GM18868 (cell line): ENCODE results near the gene IL1RAPL2.
"Not testable (repeated sequence)": the region's sequence is repeated elsewhere in the genome, so short reads cannot be mapped to it uniquely, and the experiment has no call there.

Experiments used
- ATAC-seq: cut with Tn5 transposase; IDR thresholded peaks from one replicate; pipeline ENCODE4 v1.9.1; 2021; ENCODE audit warnings: mild to moderate bottlenecking, moderate library complexity; ENCODE audit not compliant: unreplicated experiment

Gene IL1RAPL2

DNA sequence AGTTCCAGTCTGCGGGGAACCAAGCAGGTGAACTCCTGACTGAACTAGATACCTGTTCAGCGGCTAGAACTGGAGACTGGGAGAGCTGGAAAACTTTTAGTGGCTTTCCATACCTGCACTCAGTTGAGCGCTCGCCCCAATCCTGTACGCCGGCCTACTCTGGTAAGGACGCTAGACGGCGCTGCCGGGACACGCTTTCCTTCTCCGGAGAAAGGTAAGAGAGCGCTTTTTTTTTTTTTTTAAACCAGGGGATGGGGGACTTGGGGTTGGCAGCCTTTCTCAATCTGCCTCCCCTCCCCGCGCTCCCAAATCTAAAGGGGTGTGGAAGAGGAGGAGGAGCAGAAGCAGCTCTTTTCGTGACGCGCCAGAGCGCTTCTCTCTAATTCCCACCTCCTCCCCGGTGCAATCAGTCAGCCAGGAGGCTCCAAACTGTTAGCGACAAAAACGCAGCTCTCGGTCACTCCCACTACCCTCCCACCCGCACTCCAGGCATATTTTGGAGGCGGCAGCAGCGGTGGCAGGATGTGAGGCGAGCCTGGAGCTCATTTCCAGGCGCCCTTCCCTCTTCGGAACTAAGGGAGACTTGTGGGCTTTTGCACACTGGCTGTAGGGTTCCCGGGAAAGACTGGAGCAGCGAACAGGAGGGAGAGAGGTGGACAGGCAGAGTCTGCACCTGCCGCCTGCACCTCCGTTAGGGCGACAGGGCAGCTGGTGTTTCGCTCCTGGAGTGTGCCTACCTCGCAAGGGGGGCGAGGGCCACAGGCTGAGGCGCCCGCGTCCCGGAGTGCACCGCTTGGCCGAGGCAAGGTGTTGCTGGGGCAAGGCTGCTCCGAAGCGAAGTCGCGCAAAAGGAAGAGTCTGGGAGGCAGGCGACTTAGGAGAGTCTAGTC lies at the start of gene IL1RAPL2:
Gene IL1RAPL2, plus strand, starts transcription at position 409 of the 890 bp plus-strand sequence.
- ATAC-seq, result no peak

DNA sequence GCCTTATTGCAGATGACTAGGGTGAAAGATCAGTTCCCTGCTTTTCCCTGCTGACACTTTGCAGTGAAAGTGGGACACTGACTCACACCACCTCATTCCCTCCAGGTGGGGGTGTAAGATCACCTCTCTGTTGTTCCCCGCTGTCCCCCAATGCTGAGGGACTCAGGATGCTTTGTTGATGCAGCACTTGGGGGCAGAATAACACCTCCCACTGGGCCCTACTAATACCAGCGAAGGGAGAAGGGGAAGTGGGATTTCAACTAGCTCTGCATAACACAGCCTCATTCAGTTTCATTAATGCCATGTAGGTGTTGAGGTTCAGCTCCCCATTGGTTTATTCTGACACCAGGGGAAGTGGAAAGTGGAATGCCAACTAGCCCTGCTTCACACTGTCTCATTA lies 43.6 kb upstream of the IL1RAPL2 start:
- no peak for ATAC-seq

DNA sequence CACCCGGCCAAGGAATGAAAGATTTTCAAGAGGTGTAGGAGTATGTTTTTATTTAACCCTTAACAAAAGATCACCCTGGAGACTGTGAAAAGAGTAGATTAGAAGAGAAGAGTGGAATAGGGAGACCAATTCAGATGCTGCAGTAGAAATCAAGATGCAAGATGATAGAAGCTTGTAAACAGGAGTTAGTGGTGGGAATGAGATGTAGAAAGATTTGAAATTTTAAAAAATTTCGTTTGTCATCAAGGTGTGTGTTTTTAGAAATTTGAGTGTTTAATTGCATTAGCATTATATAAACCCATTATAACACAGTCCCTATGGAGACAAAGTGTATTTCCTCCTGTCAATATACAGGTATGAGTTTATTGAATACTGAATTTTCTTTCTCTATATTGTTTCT lies 42.1 kb upstream of the IL1RAPL2 start:
- ATAC-seq, result no peak

DNA sequence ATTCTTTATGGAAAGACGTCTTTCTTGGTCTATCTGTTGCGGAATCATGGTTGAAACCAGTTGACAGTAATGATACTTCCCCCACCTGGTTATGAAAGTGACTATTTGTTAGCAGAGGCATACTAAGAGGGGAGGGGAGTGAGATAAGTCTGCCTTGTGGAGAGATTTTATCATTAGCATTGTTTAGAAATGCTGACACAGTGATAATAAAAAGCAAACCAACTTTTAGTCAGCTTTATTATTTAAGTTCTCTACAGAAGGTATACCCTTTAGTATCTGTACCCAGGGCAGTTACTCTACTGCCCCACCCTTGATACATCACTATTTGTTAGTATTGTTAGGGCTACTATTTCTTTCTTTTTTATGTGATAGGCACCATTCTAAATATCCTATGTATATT lies 26.9 kb upstream of the IL1RAPL2 start:
- ATAC-seq, result no peak

DNA sequence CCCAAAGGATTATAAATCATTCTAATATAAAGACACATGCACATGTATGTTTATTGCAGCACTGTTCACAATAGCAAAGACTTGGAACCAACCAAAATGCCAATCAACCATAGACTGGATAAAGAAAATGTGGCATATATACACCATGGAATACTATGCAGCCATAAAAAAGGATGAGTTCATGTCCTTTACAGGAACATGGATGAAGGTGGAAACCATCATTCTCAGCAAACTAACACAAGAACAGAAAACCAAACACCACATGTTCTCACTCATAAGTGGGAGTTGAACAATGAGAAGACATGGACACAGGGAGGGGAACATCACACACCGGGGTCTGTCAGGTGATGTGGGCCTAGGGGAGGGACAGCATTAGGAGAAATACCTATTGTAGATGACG lies 23.6 kb upstream of the IL1RAPL2 start:
- not testable (repeated sequence) for ATAC-seq

DNA sequence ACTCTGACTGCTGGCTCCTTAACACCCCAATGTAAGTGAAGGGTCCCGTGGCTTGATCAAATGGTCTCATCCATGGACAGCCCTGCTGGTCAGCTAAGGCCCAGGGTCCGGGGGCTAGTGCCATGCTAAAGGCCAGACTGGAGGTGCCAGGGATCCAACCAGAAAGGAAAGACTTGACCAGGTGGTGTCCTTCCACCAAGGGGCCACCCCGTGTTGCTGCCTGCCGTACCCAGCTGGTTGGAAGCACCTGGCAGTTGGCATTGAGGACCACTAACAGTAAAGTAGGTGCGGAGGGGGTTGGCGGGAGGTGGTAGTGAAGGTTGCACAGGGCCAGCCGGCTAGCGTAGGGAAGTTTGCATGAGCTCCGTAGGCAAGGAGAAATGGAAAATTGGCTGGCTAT lies 1.7 kb upstream of the IL1RAPL2 start:
- no peak for ATAC-seq

DNA sequence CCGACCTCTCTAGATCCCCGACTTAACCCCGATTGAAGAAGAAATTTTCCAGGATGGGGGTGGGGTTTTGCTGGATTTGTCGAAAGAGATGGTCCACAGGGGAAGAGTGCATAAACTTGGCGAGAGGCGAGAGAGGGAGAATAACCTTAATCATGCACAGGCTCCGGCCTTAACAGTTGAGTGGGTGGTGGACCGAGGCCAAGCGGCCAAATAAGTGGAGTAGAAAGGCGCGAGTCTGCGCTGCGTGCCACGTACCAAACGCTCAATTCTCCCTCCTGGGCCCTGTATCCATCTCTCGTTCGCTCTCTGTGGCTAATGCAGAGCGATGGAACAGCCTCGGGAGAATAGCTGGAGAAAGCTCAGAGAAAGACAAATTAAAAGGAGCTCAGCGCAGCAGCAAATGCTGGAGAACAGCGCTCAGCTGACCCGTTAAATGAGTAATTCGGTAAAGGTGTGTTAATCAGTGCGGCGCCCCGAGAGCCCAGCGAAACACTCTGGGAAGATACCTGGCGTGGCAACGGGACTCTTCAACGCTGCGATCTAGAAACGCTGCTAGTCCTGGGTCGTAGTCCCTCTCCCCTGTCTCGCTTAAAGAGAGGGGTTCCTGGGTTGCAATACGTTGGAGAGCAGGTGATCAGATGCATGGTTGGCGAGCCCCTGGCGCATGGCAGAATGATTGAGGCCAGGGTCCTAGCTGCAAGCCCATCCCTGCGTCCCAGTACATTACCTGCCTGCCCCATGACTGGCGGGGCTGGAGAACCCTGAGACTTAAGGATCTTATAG lies 887 bp upstream of the IL1RAPL2 start:
- ATAC-seq, result no peak

DNA sequence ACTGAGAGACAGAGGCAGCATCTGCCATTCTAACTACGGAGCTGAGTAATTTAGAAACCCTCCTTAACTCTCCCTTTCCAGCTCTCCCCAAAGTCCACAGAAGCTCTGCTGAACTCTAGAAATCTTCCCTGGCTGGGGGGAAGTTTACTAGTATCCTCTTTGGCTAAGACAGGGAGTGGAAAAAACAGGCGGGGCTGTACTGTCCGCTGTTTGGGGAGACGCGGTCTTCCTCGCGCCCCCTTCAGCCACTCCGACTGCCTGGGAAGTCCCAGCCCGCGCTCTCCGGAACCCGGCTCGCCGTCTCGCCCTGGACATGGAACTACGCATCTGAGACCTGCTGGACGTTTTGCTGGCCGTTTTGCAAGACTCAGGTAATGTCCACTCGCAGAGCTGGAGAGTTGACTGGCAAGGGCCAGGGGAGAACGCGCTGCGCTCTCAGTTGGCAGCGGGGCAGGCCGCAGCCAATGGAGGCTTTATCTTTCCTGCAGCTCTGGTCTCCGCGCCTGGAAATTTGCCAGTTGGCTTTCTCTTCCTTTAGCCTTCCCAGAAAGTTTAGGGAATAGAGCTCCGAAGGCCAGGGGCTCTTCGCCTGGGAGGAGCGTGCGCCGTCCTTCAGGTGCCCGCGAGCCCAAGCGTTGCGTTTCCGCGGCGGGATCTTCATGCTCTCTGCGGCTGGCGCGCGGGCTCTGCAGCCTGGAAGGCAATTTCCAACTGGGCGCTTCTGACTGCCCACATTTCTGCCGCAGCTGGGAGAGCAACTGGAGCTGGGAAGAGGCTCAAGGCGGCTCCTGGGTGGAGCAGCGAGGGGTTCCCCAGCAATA lies 892 bp downstream of the IL1RAPL2 start:
- no peak for ATAC-seq

DNA sequence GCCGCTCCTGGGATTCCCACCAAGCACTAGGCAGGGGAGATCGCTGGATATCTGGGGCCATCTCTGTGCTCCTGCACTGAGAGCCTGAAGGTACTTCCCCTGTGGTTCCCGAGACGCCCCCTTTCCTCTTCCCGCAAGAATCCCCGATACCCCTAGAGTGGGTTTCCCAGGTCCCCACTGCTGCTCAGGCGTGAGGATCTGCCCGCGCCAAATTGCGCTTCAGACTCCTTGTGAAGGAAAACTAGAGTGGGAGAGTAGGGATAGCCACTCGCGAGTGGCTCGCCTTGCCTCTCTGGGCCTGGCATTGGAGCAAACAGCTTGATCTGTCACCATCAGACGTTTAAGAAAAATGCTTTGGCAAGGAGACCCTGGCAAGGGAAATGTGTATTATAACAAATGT lies 1.5 kb downstream of the IL1RAPL2 start:
- no peak for ATAC-seq

DNA sequence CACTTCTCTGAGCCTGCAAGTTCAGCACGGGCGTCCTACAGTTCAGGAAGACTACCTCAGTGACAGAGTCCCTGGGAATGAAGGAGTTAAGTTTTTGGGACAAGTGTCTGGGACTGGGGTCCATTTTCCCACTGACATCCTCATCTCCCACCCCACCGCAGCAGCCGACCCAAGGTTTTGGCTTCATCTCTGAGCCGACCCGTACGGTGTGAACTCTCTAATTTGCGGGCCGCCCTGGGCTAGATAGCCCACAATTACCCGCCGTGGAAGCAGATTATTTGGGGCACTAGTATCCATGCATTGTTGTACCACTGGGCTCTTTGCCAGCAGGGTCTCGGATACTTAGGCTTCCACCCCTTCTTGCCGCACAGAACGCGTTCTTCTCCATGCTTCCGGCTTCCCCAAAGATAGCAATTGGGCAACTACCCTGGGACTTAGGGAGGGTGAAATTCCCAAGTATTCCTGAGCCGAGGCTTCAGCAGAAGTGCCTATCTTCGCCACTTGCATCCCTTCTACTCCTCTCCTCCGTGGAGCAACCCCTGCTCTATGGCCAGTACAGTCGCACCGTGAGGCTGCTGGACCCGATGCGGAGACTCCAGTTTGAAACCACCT lies 2.4 kb downstream of the IL1RAPL2 start:
- ATAC-seq, result no peak

DNA sequence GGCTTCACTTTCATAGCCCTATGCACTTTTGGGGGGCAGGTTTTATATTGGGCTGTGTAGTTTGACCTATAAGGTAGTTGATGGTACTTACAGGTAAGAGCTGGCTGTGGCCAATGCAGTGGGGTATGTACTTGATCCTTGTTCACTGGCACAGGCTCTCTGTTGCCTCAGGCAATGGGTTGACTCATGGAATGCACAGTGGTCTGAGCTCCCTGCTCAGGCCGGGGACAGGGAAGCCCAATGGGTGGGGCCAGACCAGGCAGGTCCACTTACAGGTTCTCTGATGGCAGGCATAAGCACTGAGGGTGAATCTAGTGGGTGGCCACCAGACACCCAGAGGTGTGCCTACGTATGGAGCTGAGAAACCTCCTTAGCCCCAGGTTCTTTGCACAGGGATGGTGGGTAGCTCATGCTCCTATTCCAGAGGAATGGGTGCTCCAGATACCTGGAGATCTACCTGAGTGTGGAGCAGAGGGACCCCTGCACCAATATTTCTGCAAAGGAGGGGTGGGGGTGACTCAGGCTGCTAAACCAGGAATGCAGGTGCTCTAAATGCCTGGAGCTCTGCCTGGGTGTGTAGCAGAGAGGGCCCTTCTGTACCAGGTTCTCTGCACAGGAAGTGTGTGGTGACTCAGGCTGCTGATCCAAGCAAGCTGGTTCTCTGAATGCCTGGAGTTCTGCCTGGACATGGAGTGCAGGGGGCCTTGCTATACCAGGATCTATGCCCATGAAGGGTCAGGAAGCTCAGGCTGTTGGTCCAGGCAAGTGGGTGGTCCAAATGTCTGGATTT lies 52.3 kb downstream of the IL1RAPL2 start:
- ATAC-seq, result no peak

DNA sequence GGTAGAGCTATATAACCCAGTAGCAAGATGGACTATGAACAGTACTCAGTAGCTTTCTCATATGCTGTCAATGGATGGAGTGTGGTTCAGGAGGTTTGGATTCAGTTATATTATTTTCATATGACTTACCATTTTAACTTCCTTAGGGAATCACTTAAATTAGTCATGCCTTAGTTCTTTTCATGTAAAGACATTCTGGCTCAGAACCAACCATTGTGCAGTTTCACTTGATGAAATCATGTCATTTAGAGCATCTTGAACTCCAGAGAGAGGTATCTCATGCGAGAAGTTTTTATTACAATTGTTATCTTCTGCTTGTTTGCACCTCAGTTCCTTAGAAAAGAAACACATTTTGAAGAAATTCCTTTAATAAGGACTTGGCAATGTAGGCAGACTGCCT lies 55.8 kb downstream of the IL1RAPL2 start:
- no peak for ATAC-seq

DNA sequence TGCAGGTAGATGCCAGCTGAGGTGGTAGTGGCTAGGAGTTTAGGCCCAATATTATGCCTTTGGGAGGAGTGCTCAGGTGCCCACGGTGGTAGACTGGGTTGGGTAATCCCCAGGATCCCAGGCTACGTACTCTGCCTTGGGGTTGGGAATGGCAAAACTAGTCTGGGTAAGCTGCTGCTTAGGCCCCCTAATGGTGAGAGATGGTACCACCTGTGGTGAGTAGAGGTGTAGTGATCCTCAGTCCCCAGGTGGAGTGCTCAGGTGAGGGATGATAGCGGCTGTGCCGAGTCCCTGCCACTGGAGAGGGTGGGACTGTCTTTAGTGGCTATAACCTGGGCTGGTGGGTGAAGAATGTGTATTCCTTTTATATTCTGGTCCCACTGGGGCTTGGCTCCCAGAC lies 75.2 kb downstream of the IL1RAPL2 start:
- no peak for ATAC-seq

DNA sequence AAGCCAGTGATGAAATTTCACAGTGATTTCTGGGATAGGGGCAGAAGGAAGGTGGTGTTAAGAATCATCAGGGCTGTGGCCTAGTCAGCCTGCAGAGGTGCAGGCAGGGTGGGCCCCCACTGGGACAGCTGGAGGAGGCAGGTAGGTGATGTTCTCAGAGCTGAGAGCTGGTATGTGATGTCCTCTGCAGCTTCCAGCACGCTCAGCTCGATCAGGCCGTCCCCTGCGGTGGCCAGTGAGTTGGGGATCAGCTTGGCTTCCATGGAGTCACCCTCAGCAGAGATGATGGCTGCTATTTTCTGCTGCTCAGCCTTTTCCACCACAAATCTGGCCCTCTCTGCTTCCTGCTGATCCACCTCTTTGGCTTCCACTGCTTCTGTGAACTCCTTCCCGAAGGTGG lies 81.1 kb downstream of the IL1RAPL2 start:
- ATAC-seq, result no peak

DNA sequence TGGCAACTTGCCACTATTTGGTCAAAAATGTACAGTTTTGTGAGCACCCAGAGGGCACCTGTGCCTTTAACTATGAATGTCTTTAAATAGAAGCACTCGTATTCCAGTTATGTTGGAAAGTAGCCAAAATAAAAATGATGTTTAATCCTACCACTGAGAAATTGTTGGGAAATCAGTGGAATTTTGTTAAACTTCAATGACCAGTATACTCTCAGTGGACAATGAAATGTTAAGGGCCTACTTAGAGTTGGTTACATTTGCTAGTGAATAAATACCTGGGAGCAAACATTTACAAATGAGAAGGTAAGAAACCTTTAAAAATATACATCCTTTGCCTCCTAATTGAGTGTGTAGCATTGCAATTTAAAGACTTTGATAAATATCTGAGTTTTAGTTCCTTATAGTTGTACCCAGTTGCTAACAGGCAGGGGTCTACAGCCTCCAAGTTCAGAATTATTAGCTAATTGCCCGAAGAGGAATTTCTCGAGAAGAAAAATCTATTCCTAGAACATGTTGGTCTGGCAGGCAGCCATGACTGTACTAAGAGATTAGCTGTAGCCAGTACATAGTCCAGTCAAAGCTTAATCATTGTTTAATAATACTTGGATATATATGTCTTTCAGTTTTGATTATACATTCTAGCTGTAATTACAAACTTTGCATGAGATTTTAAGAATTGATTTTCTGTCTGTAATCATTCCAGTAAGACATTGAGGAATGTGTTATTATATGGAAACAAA lies 93.2 kb downstream of the IL1RAPL2 start:
- ATAC-seq, result no peak

DNA sequence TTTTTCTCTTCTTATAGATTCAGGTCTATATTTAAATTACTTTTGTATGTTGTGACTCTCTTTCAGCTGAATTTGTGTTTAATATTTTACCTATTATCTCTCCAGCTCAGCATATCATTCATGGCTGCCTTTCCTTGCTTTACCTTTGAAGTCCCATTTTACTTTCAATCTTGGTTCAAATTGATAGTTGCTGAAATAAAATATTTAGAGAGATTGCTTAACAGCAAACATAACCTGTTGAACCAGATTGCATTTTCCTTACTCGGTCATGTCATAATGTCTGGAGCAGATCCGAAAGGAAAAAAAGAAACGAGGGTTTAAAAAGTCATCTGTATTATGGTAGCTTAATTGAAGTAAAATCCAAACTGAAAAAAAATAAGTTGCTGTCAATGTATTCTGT lies 94.1 kb downstream of the IL1RAPL2 start:
- no peak for ATAC-seq

DNA sequence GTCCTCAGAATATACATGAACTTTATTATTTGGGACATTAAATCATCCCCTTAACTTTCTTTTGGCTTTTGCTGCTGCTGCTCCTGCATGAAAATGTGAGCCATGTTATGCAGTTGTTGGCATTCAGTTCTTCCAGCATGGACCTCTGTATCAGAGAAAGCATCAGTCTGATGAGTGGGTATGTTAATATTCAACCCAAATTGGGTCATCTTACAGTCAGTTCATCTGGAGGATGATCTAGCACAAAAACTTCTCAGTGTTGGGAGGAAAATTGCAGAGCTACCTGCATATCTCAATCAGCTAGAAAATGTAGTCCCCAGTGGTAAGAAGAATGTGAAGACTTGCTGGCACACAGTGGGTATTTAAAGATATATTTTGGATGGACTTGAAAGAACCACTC lies 96.7 kb downstream of the IL1RAPL2 start:
- no peak for ATAC-seq

DNA sequence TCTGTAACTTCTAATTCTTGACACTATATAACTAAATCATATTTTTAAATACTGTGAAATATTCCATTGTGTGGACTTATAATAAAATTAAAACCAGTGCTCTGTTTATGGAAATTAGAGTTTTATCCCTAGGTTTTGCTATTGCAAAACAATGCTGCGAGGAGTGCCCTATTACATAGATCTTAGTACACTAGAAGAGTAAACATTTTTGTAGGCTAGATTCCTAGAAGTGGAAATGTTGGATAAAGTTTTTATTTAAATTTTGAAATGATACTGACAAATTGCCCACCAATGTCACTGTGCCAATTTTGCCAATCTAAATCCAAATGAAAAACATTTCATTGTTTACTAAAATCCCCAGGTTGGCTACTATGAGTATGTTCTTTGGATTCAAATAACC lies 99.7 kb downstream of the IL1RAPL2 start:
- no peak for ATAC-seq

DNA sequence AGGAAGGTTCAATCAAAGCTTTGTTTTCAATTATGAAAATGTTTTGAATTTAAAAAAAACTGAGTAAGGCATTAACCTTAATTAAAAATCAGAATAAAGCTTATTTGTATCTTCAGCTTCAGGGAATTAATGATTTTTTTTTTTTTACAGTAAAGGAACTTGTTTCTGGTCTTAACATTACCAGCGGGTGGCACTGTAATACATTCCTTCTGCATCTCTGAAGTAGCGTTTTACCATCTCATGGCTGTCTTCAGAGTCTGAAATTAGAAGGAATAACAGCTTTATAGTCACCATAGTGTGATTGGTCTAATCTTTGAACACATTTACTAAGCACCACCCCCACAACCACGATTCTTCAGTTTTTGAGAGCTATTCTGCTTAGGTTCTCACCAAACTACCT lies 102.6 kb downstream of the IL1RAPL2 start:
- ATAC-seq, result no peak
